AG04450 (cell line): Measurements from ENCODE around the gene RAB36. TPM values are rescaled to one million over a fixed set of nuclear protein-coding genes. Genes with fewer than 3 reads are reported as not detected.

Experiments used
- CTCF ChIA-PET: fragments of 300-600, 350-600 bp; formaldehyde crosslinking; extraction: SDS; loops from one replicate; lab custom pipeline; 2022; ENCODE audit warnings: antibody characterized with exemption, inconsistent platforms; lab: Charles Lee
- POLR2A ChIA-PET: fragments of 350-600 bp; formaldehyde crosslinking; extraction: SDS; loops from one replicate; lab custom pipeline; 2021; ENCODE audit warnings: antibody characterized with exemption, inconsistent platforms; lab: Yijun Ruan, JAX
- DNase-seq: peaks from one replicate; pipeline ENCODE4 v3.0.0-alpha.2; 2011; ENCODE audit warnings: low read depth, low spot score
- H3K27ac ChIP-seq: one replicate; pipeline ENCODE4 v1.5.1; 2012; ENCODE audit warnings: low read depth, low read length, control low read depth
- H3K27me3 ChIP-seq: one replicate; pipeline ENCODE4 v1.6.0; 2012; ENCODE audit warnings: low read length; ENCODE audit not compliant: control insufficient read depth, insufficient read depth
- H3K4me3 ChIP-seq: 2 replicates; pipeline ENCODE4 v1.5.1; 2011; ENCODE audit warnings: mild to moderate bottlenecking, low read depth, low read length, control low read depth
- H3K9me3 ChIP-seq: 2 replicates; pipeline ENCODE4 v1.5.1; 2012; ENCODE audit warnings: low read length; ENCODE audit not compliant: control insufficient read depth, insufficient read depth
- polyA plus RNA-seq: library from polyadenylated mRNA; depleted of rRNA; stranded (reverse); fragments of >200 nt; gene quantifications from 2 replicates; pipeline ENCODE4 v1.2.3, GENCODE V29; 2011
- TF ChIP-seq, protein P1 (sequence below): IDR thresholded peaks from 2 replicates; pipeline ENCODE4 v1.5.1; 2011; ENCODE audit warnings: low read depth, low read length, control low read depth, inconsistent platforms

Gene RAB36
- polyA plus RNA-seq, 1 experiment = 2.6 TPM

DNA sequence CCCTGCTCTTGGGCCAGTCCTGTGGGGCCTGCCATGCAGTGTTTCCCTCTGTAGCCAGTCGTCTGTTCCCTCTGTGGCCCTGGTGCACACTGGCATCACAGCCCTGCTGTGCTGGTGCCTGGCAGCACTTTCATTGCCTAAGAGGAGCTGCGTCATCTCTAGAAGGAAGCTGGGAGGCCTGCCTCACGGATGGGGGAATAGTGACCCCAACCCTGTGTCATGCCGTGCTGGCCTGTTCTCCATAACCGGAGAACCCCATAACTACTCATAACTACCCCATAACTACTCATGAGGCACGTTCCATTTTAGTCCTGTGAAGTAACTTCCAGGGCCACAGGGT, 14.0 kb downstream of the RAB36 start:
- H3K4me3 ChIP-seq = no peak overlapping the region
- no peak for DNase-seq
- ChIA-PET POLR2A (no interaction called here), CTCF (no interaction called here)
- H3K27me3 ChIP-seq = no peaks in the 10 kb centered on the region
- H3K9me3 ChIP-seq = no peaks in the 10 kb centered on the region; the same call in 1 of the 2 replicates
- no peak overlapping the region for H3K27ac ChIP-seq
- TF ChIP-seq, protein P1, sequence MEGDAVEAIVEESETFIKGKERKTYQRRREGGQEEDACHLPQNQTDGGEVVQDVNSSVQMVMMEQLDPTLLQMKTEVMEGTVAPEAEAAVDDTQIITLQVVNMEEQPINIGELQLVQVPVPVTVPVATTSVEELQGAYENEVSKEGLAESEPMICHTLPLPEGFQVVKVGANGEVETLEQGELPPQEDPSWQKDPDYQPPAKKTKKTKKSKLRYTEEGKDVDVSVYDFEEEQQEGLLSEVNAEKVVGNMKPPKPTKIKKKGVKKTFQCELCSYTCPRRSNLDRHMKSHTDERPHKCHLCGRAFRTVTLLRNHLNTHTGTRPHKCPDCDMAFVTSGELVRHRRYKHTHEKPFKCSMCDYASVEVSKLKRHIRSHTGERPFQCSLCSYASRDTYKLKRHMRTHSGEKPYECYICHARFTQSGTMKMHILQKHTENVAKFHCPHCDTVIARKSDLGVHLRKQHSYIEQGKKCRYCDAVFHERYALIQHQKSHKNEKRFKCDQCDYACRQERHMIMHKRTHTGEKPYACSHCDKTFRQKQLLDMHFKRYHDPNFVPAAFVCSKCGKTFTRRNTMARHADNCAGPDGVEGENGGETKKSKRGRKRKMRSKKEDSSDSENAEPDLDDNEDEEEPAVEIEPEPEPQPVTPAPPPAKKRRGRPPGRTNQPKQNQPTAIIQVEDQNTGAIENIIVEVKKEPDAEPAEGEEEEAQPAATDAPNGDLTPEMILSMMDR = no peak

DNA sequence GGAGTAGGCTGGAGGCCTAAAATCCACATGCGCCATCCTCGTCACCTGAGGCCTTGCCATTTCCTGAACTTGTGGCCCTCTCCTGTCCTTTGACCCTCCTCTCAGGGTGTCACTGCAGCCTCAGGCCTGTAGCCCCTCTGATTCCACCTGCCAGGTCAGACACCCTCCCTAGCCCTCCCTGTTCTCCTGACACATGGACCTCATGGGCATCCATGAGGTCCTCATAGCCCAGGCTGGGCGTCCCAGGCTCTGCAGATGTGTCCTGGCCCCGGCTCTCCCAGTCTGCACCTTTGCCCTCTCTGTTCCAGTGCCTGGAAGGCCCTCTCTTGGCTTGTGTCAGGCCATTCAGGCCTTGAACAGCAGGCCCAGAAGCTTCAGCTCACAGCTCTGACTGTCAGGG, 15.8 kb downstream of the RAB36 start:
- DNase-seq = no peak
- Histone ChIP-seq H3K9me3 (no peaks in the 10 kb centered on the region; the same call in 1 of the 2 replicates), H3K27me3 (peaks cover 4% of the 10 kb centered on the region), H3K4me3 (no peak overlapping the region), H3K27ac (no peak overlapping the region)
- TF ChIP-seq, protein P1 = no peak
- ChIA-PET CTCF (no interaction called here), POLR2A (no interaction called here)

DNA sequence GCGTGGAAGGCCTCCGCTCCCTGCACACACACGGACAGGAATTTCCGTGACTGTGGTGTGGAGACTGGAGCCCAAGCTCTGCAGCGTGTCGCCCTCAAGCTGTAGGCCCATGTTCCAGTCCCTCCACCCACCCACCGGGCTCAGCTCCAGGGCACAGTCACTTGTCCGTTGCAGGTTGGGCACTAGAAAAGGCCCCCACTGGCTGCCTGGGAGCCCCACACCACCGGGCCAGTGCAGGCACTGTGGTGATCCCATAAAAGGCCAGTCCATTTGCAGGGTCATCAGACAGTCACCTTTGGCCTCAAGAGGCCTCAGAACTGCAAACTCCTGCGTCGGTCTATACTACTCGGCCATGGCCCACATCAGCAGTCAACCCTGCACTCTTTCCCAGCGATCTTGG, 16.3 kb downstream of the RAB36 start:
- TF ChIP-seq, protein P1 = no peak
- Histone ChIP-seq H3K4me3 (no peak overlapping the region), H3K9me3 (no peaks in the 10 kb centered on the region; the same call in 1 of the 2 replicates), H3K27ac (no peak overlapping the region), H3K27me3 (peaks cover 4% of the 10 kb centered on the region)
- CTCF ChIA-PET = no interaction called here
- no peak for DNase-seq
- POLR2A ChIA-PET = no interaction called here

DNA sequence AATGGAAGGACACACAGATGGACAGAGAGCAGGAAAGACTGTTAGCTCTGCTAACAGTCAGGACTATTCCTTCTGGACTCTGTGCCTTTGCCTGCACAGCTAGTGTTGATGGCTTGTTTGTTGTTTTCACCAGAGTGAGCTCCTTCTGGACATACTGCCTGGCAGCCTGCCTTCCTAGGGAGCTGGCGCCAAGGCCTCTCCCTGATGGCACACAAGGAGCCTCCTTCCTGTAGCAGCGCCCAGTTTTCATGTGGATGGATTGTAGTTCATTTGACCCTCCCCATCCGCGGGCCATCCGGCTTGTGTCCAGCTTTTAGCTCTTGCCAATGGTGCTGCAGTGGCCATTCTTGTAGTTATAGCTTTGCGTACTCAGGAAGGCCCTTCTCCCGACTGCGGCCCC, 18.4 kb downstream of the RAB36 start:
- peaks cover 6% of the 10 kb centered on the region for H3K27me3 ChIP-seq
- POLR2A ChIA-PET = no interaction called here
- no peak overlapping the region for H3K4me3 ChIP-seq
- no peak for DNase-seq
- no peaks in the 10 kb centered on the region for H3K9me3 ChIP-seq
- TF ChIP-seq, protein P1 = no peak
- no peak overlapping the region for H3K27ac ChIP-seq
- CTCF ChIA-PET = interaction anchor here (0.5 to 1.4 kb wide), 6 partner anchors 9 to 118 kb away, joined by 3 to 7 read pairs (median 4); no protein-coding TSS in a partner anchor

DNA sequence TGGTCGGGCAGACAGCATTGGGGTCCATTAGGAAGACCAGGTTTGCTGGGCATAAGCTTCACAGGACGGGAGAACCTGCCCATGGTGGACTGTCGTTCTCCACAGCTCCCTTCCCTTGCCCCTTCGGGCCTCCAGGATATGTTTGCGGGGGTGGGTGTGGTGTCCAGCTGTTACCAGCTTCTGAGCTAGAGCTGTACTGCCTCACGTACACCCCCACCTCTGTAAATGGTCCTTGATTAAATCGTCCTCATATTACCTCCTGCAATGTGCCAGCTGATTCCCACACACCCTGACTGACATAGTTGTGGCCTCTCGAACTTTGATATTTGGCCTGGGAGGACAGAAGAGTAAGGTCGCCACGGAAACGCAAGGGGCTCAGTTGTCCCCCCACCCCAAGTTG, 18.8 kb downstream of the RAB36 start:
- TF ChIP-seq, protein P1 = no peak
- ChIA-PET POLR2A (no interaction called here), CTCF (interaction anchor here (0.5 to 1.4 kb wide), 6 partner anchors 9 to 118 kb away, joined by 3 to 7 read pairs (median 4); no protein-coding TSS in a partner anchor)
- Histone ChIP-seq H3K27ac (no peak overlapping the region), H3K27me3 (peaks cover 6% of the 10 kb centered on the region), H3K9me3 (no peaks in the 10 kb centered on the region), H3K4me3 (no peak overlapping the region)
- DNase-seq = no peak
